NB4 (cell line): ENCODE data around the gene IL18.

Source experiments
- CTCF ChIP-seq: IDR thresholded peaks from one replicate; pipeline ENCODE4 v1.5.1; 2012; ENCODE audit warnings: low read depth, low read length
- MAX ChIP-seq: IDR thresholded peaks from 2 replicates; pipeline ENCODE4 v1.6.1; 2011; ENCODE audit warnings: low read depth, low read length
- MYC ChIP-seq: IDR thresholded peaks from 2 replicates; pipeline ENCODE4 v1.6.1; 2011; ENCODE audit warnings: low read depth, low read length
- POLR2A ChIP-seq: IDR thresholded peaks from 2 replicates; pipeline ENCODE4 v1.6.1; 2011; ENCODE audit warnings: mild to moderate bottlenecking; ENCODE audit not compliant: insufficient read length; ENCODE audit errors: extremely low read depth

GRCh38 chr11:112134473-112134872 lies 29.4 kb downstream of the IL18 start:
- no peak for TF ChIP-seq MAX
- TF ChIP-seq CTCF: no peak
- no peak for TF ChIP-seq POLR2A
- no peak for TF ChIP-seq MYC
